MM.1S (cell line): ENCODE data around the gene TIGD4.
"Not testable (repeated sequence)": the region's sequence is repeated elsewhere in the genome, so short reads cannot be mapped to it uniquely, and the experiment has no call there.

ENCODE experiments used
- DNase-seq: peaks from one replicate; pipeline ENCODE4 v3.0.0-alpha.2; 2015
- H2AFZ ChIP-seq: fragments of 300-600 bp; sonication (generic); 2 replicates; pipeline ENCODE4 v1.6.0; 2016; ENCODE audit warnings: antibody characterized with exemption, low read length
- H3F3A ChIP-seq: fragments of 300-600 bp; sonication (generic); 2 replicates; pipeline ENCODE4 v1.6.1; 2016; ENCODE audit warnings: mild to moderate bottlenecking, antibody characterized with exemption, low read length, moderate library complexity, mixed read lengths; ENCODE audit not compliant: insufficient read depth
- H3K27ac ChIP-seq: fragments of 300-600 bp; sonication (generic); 2 replicates; pipeline ENCODE4 v1.5.1; 2016; ENCODE audit warnings: mild to moderate bottlenecking, low read length
- H3K27me3 ChIP-seq: fragments of 300-600 bp; sonication (generic); replicated peaks from 2 replicates; pipeline ENCODE4 v1.6.0; 2016; ENCODE audit warnings: low read length; ENCODE audit not compliant: insufficient read depth
- H3K36me3 ChIP-seq: fragments of 300-600 bp; sonication (generic); replicated peaks from 2 replicates; pipeline ENCODE4 v1.6.1; 2016; ENCODE audit warnings: mild to moderate bottlenecking, low read length, mixed read lengths; ENCODE audit not compliant: insufficient read depth
- H3K4me1 ChIP-seq: fragments of 300-600 bp; sonication (generic); 2 replicates; pipeline ENCODE4 v1.6.1; 2016; ENCODE audit warnings: low read length, mixed read lengths
- H3K4me2 ChIP-seq: fragments of 300-600 bp; sonication (generic); 2 replicates; pipeline ENCODE4 v1.6.0; 2016; ENCODE audit warnings: low read depth, low read length
- H3K4me3 ChIP-seq: fragments of 300-600 bp; sonication (generic); 2 replicates; pipeline ENCODE4 v1.5.1; 2016; ENCODE audit warnings: low read length, mixed read lengths
- H3K79me2 ChIP-seq: fragments of 300-600 bp; sonication (generic); 2 replicates; pipeline ENCODE4 v1.6.1; 2016; ENCODE audit warnings: mixed run types, low read length, mixed read lengths
- H3K9ac ChIP-seq: fragments of 300-600 bp; sonication (generic); 2 replicates; pipeline ENCODE4 v1.6.1; 2016; ENCODE audit warnings: low read length, mixed read lengths
- H3K9me2 ChIP-seq: fragments of 300-600 bp; sonication (generic); replicated peaks from 2 replicates; pipeline ENCODE4 v1.6.1; 2016; ENCODE audit warnings: mild to moderate bottlenecking, low read length, mixed read lengths; ENCODE audit not compliant: insufficient read depth
- H3K9me3 ChIP-seq: fragments of 300-600 bp; sonication (generic); replicated peaks from 2 replicates; pipeline ENCODE4 v1.6.1; 2016; ENCODE audit warnings: mild to moderate bottlenecking, low read length, mixed read lengths; ENCODE audit not compliant: insufficient read depth
- H4K20me1 ChIP-seq: fragments of 300-600 bp; sonication (generic); 2 replicates; pipeline ENCODE4 v1.6.1; 2016; ENCODE audit warnings: mild to moderate bottlenecking, low read length, moderate library complexity, mixed read lengths; ENCODE audit not compliant: insufficient read depth
- EZH2 ChIP-seq: fragments of 300-600 bp; sonication (generic); optimal IDR thresholded peaks from 2 replicates; pipeline ENCODE3; 2017; ENCODE audit warnings: low read depth, mild to moderate bottlenecking, antibody characterized with exemption, low read length, mixed read lengths
- EZH2phosphoT487 ChIP-seq: fragments of 300-600 bp; sonication (generic); IDR thresholded peaks from 2 replicates; pipeline ENCODE4 v1.6.1; 2018; ENCODE audit warnings: antibody characterized with exemption, low read length
- TF ChIP-seq, protein P1 (sequence below): fragments of 300-600 bp; sonication (generic); IDR thresholded peaks from 2 replicates; pipeline ENCODE4 v1.5.1; 2016; ENCODE audit warnings: antibody characterized with exemption, low read length, mixed read lengths

Gene TIGD4

DNA sequence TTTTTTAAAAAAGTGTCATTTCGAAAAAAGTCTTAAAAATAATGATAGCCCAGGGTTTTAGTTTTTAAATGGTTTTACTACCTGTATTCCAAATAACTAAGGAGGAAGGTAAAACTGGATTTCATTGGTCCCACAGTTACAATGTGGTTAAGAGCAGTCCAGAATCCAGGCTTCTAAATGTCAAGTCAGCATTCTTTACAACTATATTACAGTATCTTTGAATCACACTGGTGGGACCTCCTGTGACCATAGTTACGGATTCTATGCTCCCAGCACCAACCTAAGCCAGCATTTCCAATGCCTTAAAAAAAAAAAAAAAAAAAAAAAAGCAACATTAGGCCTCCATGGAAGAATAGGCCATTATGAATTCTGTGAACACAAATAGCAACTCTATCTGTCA is 6.2 kb downstream of the TIGD4 start:
- no peaks in the 10 kb centered on the region for H3K79me2 ChIP-seq
- TF ChIP-seq, protein P1, sequence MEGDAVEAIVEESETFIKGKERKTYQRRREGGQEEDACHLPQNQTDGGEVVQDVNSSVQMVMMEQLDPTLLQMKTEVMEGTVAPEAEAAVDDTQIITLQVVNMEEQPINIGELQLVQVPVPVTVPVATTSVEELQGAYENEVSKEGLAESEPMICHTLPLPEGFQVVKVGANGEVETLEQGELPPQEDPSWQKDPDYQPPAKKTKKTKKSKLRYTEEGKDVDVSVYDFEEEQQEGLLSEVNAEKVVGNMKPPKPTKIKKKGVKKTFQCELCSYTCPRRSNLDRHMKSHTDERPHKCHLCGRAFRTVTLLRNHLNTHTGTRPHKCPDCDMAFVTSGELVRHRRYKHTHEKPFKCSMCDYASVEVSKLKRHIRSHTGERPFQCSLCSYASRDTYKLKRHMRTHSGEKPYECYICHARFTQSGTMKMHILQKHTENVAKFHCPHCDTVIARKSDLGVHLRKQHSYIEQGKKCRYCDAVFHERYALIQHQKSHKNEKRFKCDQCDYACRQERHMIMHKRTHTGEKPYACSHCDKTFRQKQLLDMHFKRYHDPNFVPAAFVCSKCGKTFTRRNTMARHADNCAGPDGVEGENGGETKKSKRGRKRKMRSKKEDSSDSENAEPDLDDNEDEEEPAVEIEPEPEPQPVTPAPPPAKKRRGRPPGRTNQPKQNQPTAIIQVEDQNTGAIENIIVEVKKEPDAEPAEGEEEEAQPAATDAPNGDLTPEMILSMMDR = no peak
- TF ChIP-seq EZH2phosphoT487 = no peak
- TF ChIP-seq EZH2 = no peak

DNA sequence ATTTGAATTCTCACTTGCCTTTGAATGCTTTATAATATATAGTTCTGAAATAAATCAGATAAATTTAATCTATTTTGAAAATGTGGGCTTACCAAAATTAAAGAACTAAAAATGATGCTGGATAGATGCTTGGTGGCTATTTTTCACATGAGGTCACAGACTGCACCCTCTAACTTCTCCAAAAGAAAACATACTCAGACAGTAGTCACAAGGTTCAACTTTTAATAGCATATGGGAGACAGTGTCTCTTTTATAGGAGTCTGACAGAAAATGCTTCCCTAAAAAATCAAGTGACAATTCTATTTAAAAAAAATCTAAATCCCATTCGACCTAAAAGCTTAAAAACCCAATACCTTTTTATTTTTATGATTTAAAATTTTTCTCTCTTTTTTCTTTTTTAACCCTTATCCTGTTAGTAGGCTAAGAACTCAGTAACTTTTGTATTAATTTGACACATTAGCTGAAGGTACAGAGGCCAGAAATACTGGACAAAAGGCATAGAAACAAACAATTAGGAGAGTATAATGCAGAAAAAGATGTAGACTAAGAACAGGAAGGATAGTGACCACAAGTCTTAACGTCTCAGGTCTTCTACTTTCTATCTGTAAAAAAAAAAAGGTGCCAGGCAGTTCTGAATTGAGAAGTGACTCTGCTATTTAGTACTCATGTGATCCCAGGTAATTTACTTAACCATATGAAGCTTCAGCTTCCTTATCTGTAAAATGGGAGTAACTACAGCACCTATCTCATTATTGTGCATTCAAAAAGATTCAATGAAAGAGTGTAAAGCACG is 7.6 kb downstream of the TIGD4 start:
- Histone ChIP-seq H3F3A (peaks cover 3% of the 10 kb centered on the region; the same call in 1 of the 2 replicates), H3K79me2 (no peaks in the 10 kb centered on the region), H3K27me3 (no peaks in the 10 kb centered on the region), H2AFZ (0 out of 2 replicates have a peak overlapping the region, but pooled peaks have one; percentile 28), H3K27ac (peak overlapping the region; percentile 30; the same call in 1 of the 2 replicates), H3K9me3 (no peaks in the 10 kb centered on the region), H3K36me3 (no peaks in the 10 kb centered on the region), H3K4me2 (peak overlapping the region; percentile 40; the same call in 1 of the 2 replicates), H4K20me1 (no peaks in the 10 kb centered on the region), H3K9ac (no peak overlapping the region), H3K4me1 (peaks cover 22% of the 10 kb centered on the region), H3K9me2 (no peaks in the 10 kb centered on the region), H3K4me3 (no peak overlapping the region)
- DNase-seq = peak; percentile 74
- TF ChIP-seq EZH2 = no peak
- TF ChIP-seq, protein P1 = no peak
- no peak for TF ChIP-seq EZH2phosphoT487

More for the DNA sequence above, 6.2 kb downstream of the TIGD4 start:
- no peak for DNase-seq
- H3K9ac ChIP-seq = no peak overlapping the region
- H3K27ac ChIP-seq = no peak overlapping the region
- no peaks in the 10 kb centered on the region for H3K27me3 ChIP-seq
- peaks cover 3% of the 10 kb centered on the region; the same call in 1 of the 2 replicates for H3F3A ChIP-seq
- H3K4me1 ChIP-seq = peaks cover 30% of the 10 kb centered on the region
- no peak overlapping the region for H2AFZ ChIP-seq
- H3K9me3 ChIP-seq = no peaks in the 10 kb centered on the region
- no peak overlapping the region for H3K4me3 ChIP-seq
- H3K4me2 ChIP-seq = no peak overlapping the region
- no peaks in the 10 kb centered on the region for H3K9me2 ChIP-seq
- H3K36me3 ChIP-seq = no peaks in the 10 kb centered on the region
- H4K20me1 ChIP-seq = no peaks in the 10 kb centered on the region

DNA sequence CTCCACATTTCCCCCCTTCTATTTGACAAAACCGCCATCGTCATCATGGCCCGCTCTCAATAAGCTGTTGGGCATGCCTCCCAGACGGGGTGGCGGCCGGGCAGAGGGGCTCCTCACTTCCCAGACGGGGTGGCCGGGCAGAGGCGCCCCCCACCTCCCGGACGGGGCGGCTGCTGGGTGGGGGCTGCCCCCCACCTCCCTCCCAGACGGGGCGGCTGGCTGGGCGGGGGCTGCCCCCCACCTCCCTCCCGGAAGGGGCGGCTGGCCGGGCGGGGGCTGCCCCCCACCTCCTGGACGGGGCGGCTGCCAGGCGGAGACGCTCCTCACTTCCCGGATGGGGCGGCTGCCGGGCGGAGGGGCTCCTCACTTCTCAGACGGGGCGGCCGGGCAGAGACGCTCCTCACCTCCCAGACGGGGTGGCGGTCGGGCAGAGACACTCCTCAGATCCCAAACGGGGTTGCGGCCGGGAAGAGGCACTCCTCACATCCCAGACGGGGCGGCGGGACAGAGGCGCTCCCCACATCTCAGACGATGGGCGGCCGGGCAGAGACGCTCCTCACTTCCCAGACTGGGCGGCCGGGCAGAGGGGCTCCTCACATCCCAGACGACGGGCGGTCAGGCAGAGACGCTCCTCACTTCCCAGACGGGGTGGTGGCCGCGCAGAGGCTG is 14.3 kb downstream of the TIGD4 start:
- H3K27ac ChIP-seq, DNase-seq, H3K9me2 ChIP-seq, H3K4me2 ChIP-seq, H3K36me3 ChIP-seq, H3K4me3 ChIP-seq, H3K79me2 ChIP-seq, H2AFZ ChIP-seq, H3F3A ChIP-seq, H4K20me1 ChIP-seq, H3K9me3 ChIP-seq, H3K27me3 ChIP-seq, H3K4me1 ChIP-seq, H3K9ac ChIP-seq: not testable (repeated sequence)

DNA sequence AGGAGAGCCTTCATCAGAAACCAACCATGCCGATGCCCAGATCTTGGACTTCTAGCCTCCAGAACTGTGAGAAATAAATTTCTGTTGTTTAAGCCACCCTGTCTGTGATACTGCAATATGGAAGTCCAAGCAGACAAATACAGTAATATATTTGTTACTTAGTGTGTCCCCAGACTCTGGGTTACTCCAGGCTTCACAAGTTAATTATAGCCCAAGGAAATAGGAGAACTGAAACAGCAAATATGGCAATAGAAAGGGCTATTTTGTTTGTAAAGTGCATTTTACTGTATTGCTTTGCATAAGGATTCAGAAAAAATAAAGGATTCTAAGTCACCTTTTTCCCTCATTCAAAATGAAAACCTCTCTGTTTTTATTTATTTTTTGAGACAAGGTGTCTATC is 15.7 kb downstream of the TIGD4 start:
- Histone ChIP-seq H2AFZ (no peak overlapping the region), H3K4me2 (no peak overlapping the region), H3K36me3 (no peaks in the 10 kb centered on the region), H3K9me2 (no peaks in the 10 kb centered on the region), H3K27ac (no peak overlapping the region), H3K9me3 (no peaks in the 10 kb centered on the region), H3K4me1 (no peaks in the 10 kb centered on the region), H4K20me1 (no peaks in the 10 kb centered on the region), H3F3A (no peaks in the 10 kb centered on the region), H3K4me3 (no peak overlapping the region), H3K79me2 (no peaks in the 10 kb centered on the region), H3K27me3 (no peaks in the 10 kb centered on the region), H3K9ac (no peak overlapping the region)
- DNase-seq = no peak
- TF ChIP-seq, protein P1 = no peak
- TF ChIP-seq EZH2 (no peak), EZH2phosphoT487 (no peak)
